ENCODE results near the gene SMYD5.

SMYD5 gene

DNA sequence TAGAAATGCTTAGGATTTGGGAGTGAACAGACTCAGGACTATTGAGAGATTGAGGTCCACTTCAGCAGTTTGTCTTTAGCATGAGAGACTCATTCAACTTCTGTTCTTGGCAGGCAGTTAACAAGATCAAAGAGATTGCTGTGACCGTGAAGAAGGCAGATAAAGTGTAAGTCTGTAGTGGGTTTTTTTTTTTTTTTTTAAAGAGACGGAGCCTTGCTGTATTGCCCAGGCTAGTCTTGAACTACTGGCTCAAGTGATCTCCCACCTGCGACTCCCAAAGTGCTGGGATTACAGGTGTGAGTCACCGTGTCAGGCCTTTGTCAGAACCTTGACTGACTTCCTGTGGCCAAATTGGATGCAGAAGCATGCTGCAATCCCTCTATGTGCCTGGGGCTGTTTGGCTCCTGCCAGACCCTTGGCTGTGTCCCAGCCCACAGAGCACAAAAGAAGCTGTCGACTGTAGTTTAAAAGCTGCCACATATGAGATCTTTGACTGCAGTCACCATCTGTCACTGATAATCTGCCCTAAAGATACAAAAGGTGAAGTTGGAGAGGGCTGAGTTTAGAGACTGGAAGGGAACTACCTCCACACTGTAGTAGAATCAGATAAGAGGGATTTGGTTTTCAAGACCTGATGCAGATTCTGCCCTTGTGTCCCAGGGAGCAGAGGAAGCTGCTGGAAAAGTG lies 30.0 kb downstream of the SMYD5 start:
- DNase-seq: no peak

DNA sequence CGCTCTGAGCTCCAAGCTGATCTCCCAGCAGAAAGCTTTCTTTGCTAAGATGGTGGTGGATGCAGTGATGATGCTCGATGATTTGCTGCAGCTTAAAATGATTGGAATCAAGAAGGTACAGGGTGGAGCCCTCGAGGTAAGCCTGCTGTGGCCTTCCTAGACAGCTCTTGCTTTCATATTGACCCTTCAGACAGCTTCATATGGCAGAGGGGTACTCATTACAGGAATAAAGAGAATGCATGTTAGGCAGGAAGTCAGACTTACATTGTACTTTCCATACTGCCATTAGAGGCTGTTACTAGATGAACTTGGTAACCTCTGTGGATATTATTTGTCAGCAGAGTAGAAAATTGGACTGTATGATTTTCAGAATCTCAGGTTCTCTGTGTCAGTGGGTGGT lies 30.5 kb downstream of the SMYD5 start:
- no peak for DNase-seq

GRCh38 chr2:73246850-73247249 lies 32.8 kb downstream of the SMYD5 start:
- no peak for DNase-seq

- no peak for DNase-seq
These were observed 35.6 kb downstream of the SMYD5 start for GRCh38 chr2:73249636-73250035.

DNA sequence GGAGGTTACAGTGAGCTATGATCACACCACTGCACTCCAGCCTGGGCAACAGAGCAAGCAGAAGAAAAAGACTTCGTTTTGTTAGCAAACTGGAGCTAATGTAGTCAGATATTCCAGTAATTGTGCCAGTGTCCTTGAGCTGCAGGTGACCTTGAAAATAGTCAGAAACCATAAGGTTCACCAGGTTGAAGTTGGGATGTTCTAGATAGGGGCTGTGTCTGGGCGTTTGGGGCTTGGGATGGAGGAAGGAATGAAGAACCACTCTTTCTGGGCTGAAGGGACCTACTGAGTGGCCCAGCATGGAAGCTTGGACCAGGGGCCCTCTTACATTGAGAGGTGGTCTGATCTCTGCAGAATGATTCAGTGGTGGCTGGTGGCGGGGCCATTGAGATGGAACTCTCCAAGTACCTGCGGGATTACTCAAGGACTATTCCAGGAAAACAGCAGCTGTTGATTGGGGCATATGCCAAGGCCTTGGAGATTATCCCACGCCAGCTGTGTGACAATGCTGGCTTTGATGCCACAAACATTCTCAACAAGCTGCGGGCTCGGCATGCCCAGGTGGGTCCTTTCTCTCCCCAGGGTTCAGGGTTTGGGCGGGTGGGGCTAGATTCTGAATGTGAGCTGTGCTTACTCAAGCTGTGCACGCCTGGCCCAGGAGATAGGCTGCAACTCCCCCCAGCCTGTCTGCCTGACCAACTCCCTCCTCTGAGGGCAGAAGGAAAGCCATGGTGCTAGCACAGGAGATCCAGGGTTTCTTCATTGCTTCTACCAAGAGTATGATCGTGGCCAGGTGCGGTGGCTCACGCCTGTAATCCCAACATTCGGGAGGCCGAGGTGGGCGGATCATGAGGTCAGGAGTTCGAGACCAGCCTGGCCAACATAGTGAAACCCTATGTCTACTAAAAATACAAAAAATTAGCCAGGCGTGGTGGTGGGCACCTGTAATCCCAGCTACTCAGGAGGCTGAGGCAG lies 37.1 kb downstream of the SMYD5 start:
- DNase-seq: no peak

- no peak for DNase-seq
These were observed 38.4 kb downstream of the SMYD5 start for GRCh38 chr2:73252238-73253027.

GRCh38 chr2:73253400-73253799 lies 39.4 kb downstream of the SMYD5 start:
- no peak for DNase-seq

DNA sequence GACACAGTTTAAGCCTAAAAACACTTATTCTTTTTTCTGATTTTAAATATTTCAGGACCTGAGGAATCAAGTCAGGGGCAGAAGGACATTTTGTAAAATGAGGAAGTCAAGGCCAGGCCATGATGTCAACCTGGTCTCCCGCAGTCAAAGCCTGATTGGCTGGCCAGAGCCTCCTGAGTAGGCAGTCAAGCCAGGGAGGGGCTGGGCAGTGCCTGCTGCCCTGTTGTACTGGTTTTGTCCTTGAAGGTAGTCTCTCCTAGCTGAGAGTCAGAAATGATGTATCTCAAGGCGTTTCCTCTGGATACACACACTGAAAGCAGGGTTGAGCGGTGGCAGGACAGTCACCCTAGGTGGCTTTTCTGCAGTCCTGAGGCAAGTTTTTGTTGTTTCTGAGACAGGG lies 39.9 kb downstream of the SMYD5 start:
- DNase-seq: no peak

GRCh38 chr2:73254343-73255006 lies 40.4 kb downstream of the SMYD5 start:
- no peak for DNase-seq

- no peak for DNase-seq
These were observed 41.1 kb downstream of the SMYD5 start for GRCh38 chr2:73255007-73255644.

GRCh38 chr2:73255907-73256617 lies 42.0 kb downstream of the SMYD5 start:
- no peak for DNase-seq

DNA sequence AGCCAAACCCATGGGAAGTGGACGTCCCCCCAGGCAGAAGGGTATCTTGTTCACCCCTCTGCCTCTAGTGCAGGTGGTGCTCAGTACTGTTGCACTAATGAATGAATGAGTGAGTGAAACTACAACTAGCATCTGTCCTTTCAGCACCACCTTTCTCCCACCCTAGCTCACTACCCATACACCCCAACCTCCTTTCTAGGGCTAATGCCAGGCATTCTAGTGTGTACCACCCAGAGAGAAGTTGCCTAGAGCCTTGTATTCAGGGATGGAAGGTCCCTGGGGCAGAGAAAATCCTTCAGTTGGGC lies 42.5 kb downstream of the SMYD5 start:
- DNase-seq: no peak

DNA sequence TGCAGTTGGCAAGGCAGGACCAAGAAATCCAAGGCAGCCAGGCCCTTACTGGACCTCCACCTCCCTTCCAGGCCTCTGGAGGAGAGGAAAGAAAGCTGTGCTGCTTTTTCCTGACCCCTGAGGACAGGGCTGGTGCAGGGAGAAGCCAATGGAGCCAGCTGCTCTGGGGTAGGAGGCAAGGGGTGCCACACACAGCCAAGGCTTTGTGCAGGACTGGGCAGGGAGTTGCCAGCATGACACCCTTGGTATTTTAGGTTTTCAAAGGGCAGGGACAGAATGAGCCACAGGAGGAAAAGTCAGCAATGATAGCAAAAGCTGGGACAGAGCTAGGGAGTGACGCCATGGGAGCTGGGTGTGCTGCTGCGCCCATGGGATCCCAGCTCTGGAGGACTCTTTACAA lies 43.0 kb downstream of the SMYD5 start:
- no peak for DNase-seq

GRCh38 chr2:73257425-73258125 lies 43.5 kb downstream of the SMYD5 start:
- no peak for DNase-seq

DNA sequence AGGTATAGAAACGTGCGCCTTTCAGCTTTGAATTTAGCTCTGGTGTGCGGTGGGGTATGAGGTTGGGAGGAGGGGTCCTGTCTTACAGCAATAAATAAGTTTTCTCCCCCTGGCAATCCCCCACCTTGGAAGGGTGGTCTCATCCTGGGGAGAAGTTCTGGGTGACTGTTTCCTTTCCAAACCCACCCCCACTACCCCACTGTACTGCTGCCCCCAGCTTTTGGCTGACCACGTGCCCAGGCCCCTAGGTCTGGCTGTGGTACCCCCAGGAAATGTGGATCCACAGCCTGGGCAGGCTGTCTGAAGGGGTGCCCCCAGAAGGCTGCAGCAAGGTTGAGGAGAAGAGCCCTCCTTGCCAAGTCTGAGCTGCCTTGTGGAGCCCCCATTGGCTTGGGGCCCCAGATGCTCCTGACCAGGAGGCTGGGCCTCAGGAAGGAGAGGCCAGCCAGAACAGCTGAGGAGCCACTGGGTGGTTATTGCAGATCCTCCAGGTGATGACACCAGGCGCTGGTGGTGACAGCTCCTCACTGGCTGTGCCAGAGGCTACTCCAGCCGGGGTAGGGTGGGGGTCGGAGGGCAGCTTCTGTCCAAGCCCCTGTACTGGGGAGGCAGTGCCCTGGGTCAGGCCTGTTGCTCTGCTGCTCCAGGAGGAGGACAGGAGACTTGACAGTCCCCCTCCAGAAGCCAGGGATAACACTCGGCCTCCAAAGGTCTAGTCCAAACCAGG lies 44.3 kb downstream of the SMYD5 start:
- DNase-seq: no peak

GRCh38 chr2:73258913-73259215 lies 44.8 kb downstream of the SMYD5 start:
- DNase-seq: no peak

DNA sequence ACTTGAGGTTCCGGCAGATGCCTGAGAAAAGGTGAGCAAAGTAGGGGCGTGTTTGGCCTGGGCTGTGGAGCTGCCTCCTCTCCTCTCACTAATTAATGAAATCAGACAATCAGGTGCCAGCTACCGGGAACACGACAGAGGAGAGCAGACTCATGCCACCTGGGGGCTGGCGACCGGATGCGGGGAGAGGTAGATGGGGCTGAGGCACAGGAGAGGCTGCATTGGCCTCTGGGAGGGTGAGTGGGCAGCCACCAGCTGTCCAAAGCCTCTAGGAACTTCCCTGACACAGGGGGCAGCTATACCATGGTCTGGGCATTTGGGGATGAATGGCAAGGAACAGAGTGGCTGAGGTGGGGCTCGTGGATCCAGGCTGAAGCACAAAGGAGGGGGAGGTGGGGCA lies 45.2 kb downstream of the SMYD5 start:
- DNase-seq: no peak

- no peak for DNase-seq
These were observed 45.8 kb downstream of the SMYD5 start for GRCh38 chr2:73259704-73260337.

- no peak for DNase-seq
These were observed 46.4 kb downstream of the SMYD5 start for GRCh38 chr2:73260338-73260984.
